ENCODE data around the gene EFHD2.
A peak's percentile ranks its signal among the peaks of the same experiment; 100 is the strongest.
"Not testable (repeated sequence)": the region's sequence is repeated elsewhere in the genome, so short reads cannot be mapped to it uniquely, and the experiment has no call there.

EFHD2 gene

GRCh38 chr1:15409388-15410222, at the start of gene EFHD2:
Gene EFHD2, plus strand, starts transcription at chr1:15409888. Its CDS starts 84 bp downstream, at chr1:15409972.
- Histone ChIP-seq H3K27me3 (ENCODE audit: control insufficient read depth, insufficient read depth, low read length) (peaks cover 17% of the 10 kb centered on the region), H3K9ac (ENCODE audit: low read depth, low read length) (no peak within 1 kb of the TSS), H3K36me3 (ENCODE audit: control insufficient read depth, insufficient read depth, low read length) (no peaks in the 10 kb centered on the region), H3K4me1 (ENCODE audit: control insufficient read depth, insufficient read depth, low read length) (peaks cover 3% of the 10 kb centered on the region), H3K4me3 (ENCODE audit: low read depth, low read length) (peak within 1 kb of the TSS; percentile 58), H3K9me3 (ENCODE audit: control insufficient read depth, insufficient read depth, low read length) (no peaks in the 10 kb centered on the region)

- H3K4me3 ChIP-seq (ENCODE audit: low read depth, low read length): no peak overlapping the region
- H3K9ac ChIP-seq (ENCODE audit: low read depth, low read length): no peak overlapping the region
- H3K36me3 ChIP-seq (ENCODE audit: control insufficient read depth, insufficient read depth, low read length): no peaks in the 10 kb centered on the region
- no peaks in the 10 kb centered on the region for H3K4me1 ChIP-seq (ENCODE audit: control insufficient read depth, insufficient read depth, low read length)
- H3K9me3 ChIP-seq (ENCODE audit: control insufficient read depth, insufficient read depth, low read length): no peaks in the 10 kb centered on the region
- H3K27me3 ChIP-seq (ENCODE audit: control insufficient read depth, insufficient read depth, low read length): no peaks in the 10 kb centered on the region
These were observed 49.0 kb upstream of the EFHD2 start for GRCh38 chr1:15360700-15361099.

GRCh38 chr1:15362096-15362736, 47.5 kb upstream of the EFHD2 start:
- Histone ChIP-seq H3K4me1 (ENCODE audit: control insufficient read depth, insufficient read depth, low read length) (no peaks in the 10 kb centered on the region), H3K27me3 (ENCODE audit: control insufficient read depth, insufficient read depth, low read length) (no peaks in the 10 kb centered on the region), H3K4me3 (ENCODE audit: low read depth, low read length) (no peak overlapping the region), H3K9ac (ENCODE audit: low read depth, low read length) (no peak overlapping the region), H3K9me3 (ENCODE audit: control insufficient read depth, insufficient read depth, low read length) (no peaks in the 10 kb centered on the region), H3K36me3 (ENCODE audit: control insufficient read depth, insufficient read depth, low read length) (no peaks in the 10 kb centered on the region)

- no peaks in the 10 kb centered on the region for H3K36me3 ChIP-seq (ENCODE audit: control insufficient read depth, insufficient read depth, low read length)
- H3K27me3 ChIP-seq (ENCODE audit: control insufficient read depth, insufficient read depth, low read length): no peaks in the 10 kb centered on the region
- no peaks in the 10 kb centered on the region for H3K9me3 ChIP-seq (ENCODE audit: control insufficient read depth, insufficient read depth, low read length)
- no peaks in the 10 kb centered on the region for H3K4me1 ChIP-seq (ENCODE audit: control insufficient read depth, insufficient read depth, low read length)
- H3K4me3 ChIP-seq (ENCODE audit: low read depth, low read length): no peak overlapping the region
- no peak overlapping the region for H3K9ac ChIP-seq (ENCODE audit: low read depth, low read length)
These were observed 47.0 kb upstream of the EFHD2 start for GRCh38 chr1:15362737-15363128.

GRCh38 chr1:15364740-15365139, 44.9 kb upstream of the EFHD2 start:
- no peaks in the 10 kb centered on the region for H3K4me1 ChIP-seq (ENCODE audit: control insufficient read depth, insufficient read depth, low read length)
- no peaks in the 10 kb centered on the region for H3K9me3 ChIP-seq (ENCODE audit: control insufficient read depth, insufficient read depth, low read length)
- no peak overlapping the region for H3K9ac ChIP-seq (ENCODE audit: low read depth, low read length)
- H3K4me3 ChIP-seq (ENCODE audit: low read depth, low read length): no peak overlapping the region
- H3K27me3 ChIP-seq (ENCODE audit: control insufficient read depth, insufficient read depth, low read length): no peaks in the 10 kb centered on the region
- no peaks in the 10 kb centered on the region for H3K36me3 ChIP-seq (ENCODE audit: control insufficient read depth, insufficient read depth, low read length)

- Histone ChIP-seq H3K4me1 (ENCODE audit: control insufficient read depth, insufficient read depth, low read length) (no peaks in the 10 kb centered on the region), H3K36me3 (ENCODE audit: control insufficient read depth, insufficient read depth, low read length) (no peaks in the 10 kb centered on the region), H3K9me3 (ENCODE audit: control insufficient read depth, insufficient read depth, low read length) (no peaks in the 10 kb centered on the region), H3K4me3 (ENCODE audit: low read depth, low read length) (no peak overlapping the region), H3K27me3 (ENCODE audit: control insufficient read depth, insufficient read depth, low read length) (no peaks in the 10 kb centered on the region), H3K9ac (ENCODE audit: low read depth, low read length) (no peak overlapping the region)
These were observed 40.8 kb upstream of the EFHD2 start for GRCh38 chr1:15368888-15369287.

- H3K9me3 ChIP-seq (ENCODE audit: control insufficient read depth, insufficient read depth, low read length): no peaks in the 10 kb centered on the region
- no peaks in the 10 kb centered on the region for H3K27me3 ChIP-seq (ENCODE audit: control insufficient read depth, insufficient read depth, low read length)
- no peaks in the 10 kb centered on the region for H3K36me3 ChIP-seq (ENCODE audit: control insufficient read depth, insufficient read depth, low read length)
- no peaks in the 10 kb centered on the region for H3K4me1 ChIP-seq (ENCODE audit: control insufficient read depth, insufficient read depth, low read length)
- H3K4me3 ChIP-seq (ENCODE audit: low read depth, low read length): no peak overlapping the region
- H3K9ac ChIP-seq (ENCODE audit: low read depth, low read length): no peak overlapping the region
These were observed 39.4 kb upstream of the EFHD2 start for GRCh38 chr1:15370268-15370667.

GRCh38 chr1:15370781-15371520, 38.7 kb upstream of the EFHD2 start:
- H3K27me3 ChIP-seq (ENCODE audit: control insufficient read depth, insufficient read depth, low read length): no peaks in the 10 kb centered on the region
- H3K9me3 ChIP-seq (ENCODE audit: control insufficient read depth, insufficient read depth, low read length): no peaks in the 10 kb centered on the region
- H3K36me3 ChIP-seq (ENCODE audit: control insufficient read depth, insufficient read depth, low read length): no peaks in the 10 kb centered on the region
- H3K9ac ChIP-seq (ENCODE audit: low read depth, low read length): no peak overlapping the region
- no peak overlapping the region for H3K4me3 ChIP-seq (ENCODE audit: low read depth, low read length)
- no peaks in the 10 kb centered on the region for H3K4me1 ChIP-seq (ENCODE audit: control insufficient read depth, insufficient read depth, low read length)

- Histone ChIP-seq H3K36me3 (ENCODE audit: control insufficient read depth, insufficient read depth, low read length) (no peaks in the 10 kb centered on the region), H3K4me3 (ENCODE audit: low read depth, low read length) (no peak overlapping the region), H3K9ac (ENCODE audit: low read depth, low read length) (no peak overlapping the region), H3K4me1 (ENCODE audit: control insufficient read depth, insufficient read depth, low read length) (no peaks in the 10 kb centered on the region), H3K27me3 (ENCODE audit: control insufficient read depth, insufficient read depth, low read length) (no peaks in the 10 kb centered on the region), H3K9me3 (ENCODE audit: control insufficient read depth, insufficient read depth, low read length) (no peaks in the 10 kb centered on the region)
These were observed 37.8 kb upstream of the EFHD2 start for GRCh38 chr1:15371610-15372545.

GRCh38 chr1:15378729-15379128, 31.0 kb upstream of the EFHD2 start:
- H3K9ac ChIP-seq (ENCODE audit: low read depth, low read length): no peak overlapping the region

GRCh38 chr1:15379151-15379550, 30.5 kb upstream of the EFHD2 start:
- H3K27me3 ChIP-seq (ENCODE audit: control insufficient read depth, insufficient read depth, low read length): peaks cover 31% of the 10 kb centered on the region
- not testable (repeated sequence) for H3K4me1 ChIP-seq (ENCODE audit: control insufficient read depth, insufficient read depth, low read length); H3K9me3 ChIP-seq (ENCODE audit: control insufficient read depth, insufficient read depth, low read length); H3K4me3 ChIP-seq (ENCODE audit: low read depth, low read length); H3K9ac ChIP-seq (ENCODE audit: low read depth, low read length); H3K36me3 ChIP-seq (ENCODE audit: control insufficient read depth, insufficient read depth, low read length)

More at GRCh38 chr1:15378729-15379128, 31.0 kb upstream of the EFHD2 start:
- Histone ChIP-seq H3K36me3 (ENCODE audit: control insufficient read depth, insufficient read depth, low read length) (no peaks in the 10 kb centered on the region), H3K4me3 (ENCODE audit: low read depth, low read length) (no peak overlapping the region), H3K4me1 (ENCODE audit: control insufficient read depth, insufficient read depth, low read length) (peaks cover 4% of the 10 kb centered on the region), H3K9me3 (ENCODE audit: control insufficient read depth, insufficient read depth, low read length) (no peaks in the 10 kb centered on the region), H3K27me3 (ENCODE audit: control insufficient read depth, insufficient read depth, low read length) (peaks cover 28% of the 10 kb centered on the region)

Data from iPS-15b (cell line).